Liver (tissue), 9 donors: ENCODE measurements around the gene MEIOB. TPM values are rescaled to one million over a fixed set of nuclear protein-coding genes. Genes with fewer than 3 reads are reported as not detected.

Source experiments
- DNase-seq: peaks from one replicate; pipeline ENCODE4 v3.0.0-alpha.2; 2017; ENCODE audit warnings: low spot score
- H3K27ac ChIP-seq, 2 donors: one replicate each; pipeline ENCODE4 v1.7.0; 2013; ENCODE audit warnings: inconsistent platforms in 2 of 2, low read length in 2 of 2, control low read depth in 1 of 2, low read depth in 1 of 2, mild to moderate bottlenecking in 1 of 2
- H3K27me3 ChIP-seq, 4 donors: one replicate each; pipeline versions ENCODE4 v1.6.1 to v1.7.0; 2013; ENCODE audit warnings: low read length in 3 of 4, inconsistent platforms in 1 of 4, mild to moderate bottlenecking in 1 of 4, moderate library complexity in 1 of 4; ENCODE audit not compliant: control insufficient read depth in 4 of 4, insufficient read depth in 4 of 4
- H3K36me3 ChIP-seq, 4 donors: one replicate each; pipeline versions ENCODE4 v1.6.1 to v1.7.0; 2013; ENCODE audit warnings: low read length in 3 of 4, mild to moderate bottlenecking in 3 of 4, low read depth in 1 of 4, moderate library complexity in 1 of 4; ENCODE audit not compliant: control insufficient read depth in 4 of 4, insufficient read depth in 3 of 4
- H3K4me1 ChIP-seq, 4 donors: one replicate each; pipeline versions ENCODE4 v1.6.1 to v1.7.0; 2013; ENCODE audit warnings: low read length in 3 of 4, mild to moderate bottlenecking in 3 of 4, moderate library complexity in 1 of 4; ENCODE audit not compliant: control insufficient read depth in 4 of 4, insufficient read depth in 4 of 4
- H3K4me3 ChIP-seq, 3 donors: one replicate each; pipeline versions ENCODE4 v1.6.1 to v1.7.0; 2013; ENCODE audit warnings: low read length in 3 of 3, control low read depth in 1 of 3, low read depth in 1 of 3, mild to moderate bottlenecking in 1 of 3
- H3K9ac ChIP-seq, 2 donors: one replicate each; pipeline ENCODE4 v1.7.0; 2013; ENCODE audit warnings: low read length in 2 of 2, mild to moderate bottlenecking in 2 of 2, moderate library complexity in 2 of 2, control low read depth in 1 of 2, low read depth in 1 of 2
- H3K9me3 ChIP-seq, 4 donors: one replicate each; pipeline versions ENCODE4 v1.6.1 to v1.7.0; 2013; ENCODE audit warnings: low read length in 3 of 4; ENCODE audit not compliant: control insufficient read depth in 4 of 4
- EGR1 ChIP-seq, 2 donors: IDR thresholded peaks; 2 replicates each; pipeline ENCODE4 v1.6.1; 2016 to 2018; ENCODE audit warnings: antibody characterized with exemption in 2 of 2, low read depth in 2 of 2
- FOXA1 ChIP-seq: IDR thresholded peaks from 2 replicates; pipeline ENCODE4 v1.6.1; 2016; ENCODE audit warnings: antibody characterized with exemption
- FOXA2 ChIP-seq: IDR thresholded peaks from 2 replicates; pipeline ENCODE4 v1.6.1; 2016; ENCODE audit warnings: antibody characterized with exemption
- GABPA ChIP-seq, 2 donors: IDR thresholded peaks in 1 of 2; conservative IDR thresholded peaks in 1 of 2; 2 replicates each; pipeline ENCODE4 v1.6.1; 2016; ENCODE audit warnings: antibody characterized with exemption in 2 of 2, mild to moderate bottlenecking in 1 of 2, moderate library complexity in 1 of 2
- HNF4A ChIP-seq, 2 donors: conservative IDR thresholded peaks; 2 replicates each; pipeline ENCODE4 v1.6.1; 2016; ENCODE audit warnings: antibody characterized with exemption in 2 of 2, mild to moderate bottlenecking in 2 of 2
- HNF4G ChIP-seq: IDR thresholded peaks from 2 replicates; pipeline ENCODE4 v1.6.1; 2016; ENCODE audit warnings: antibody characterized with exemption
- JUND ChIP-seq, 2 donors: IDR thresholded peaks; 2 replicates each; pipeline ENCODE4 v1.6.1; 2016; ENCODE audit warnings: antibody characterized with exemption in 2 of 2
- MAX ChIP-seq: IDR thresholded peaks from 2 replicates; pipeline ENCODE4 v1.6.1; 2016; ENCODE audit warnings: antibody characterized with exemption
- NR2F2 ChIP-seq: IDR thresholded peaks from 2 replicates; pipeline ENCODE4 v1.6.1; 2016; ENCODE audit warnings: antibody characterized with exemption
- RAD21 ChIP-seq, 2 donors: IDR thresholded peaks; 2 replicates each; pipeline ENCODE4 v1.6.1; 2016; ENCODE audit warnings: antibody characterized with exemption in 2 of 2, mild to moderate bottlenecking in 2 of 2
- RXRA ChIP-seq, 2 donors: IDR thresholded peaks; 2 replicates each; pipeline ENCODE4 v1.6.1; 2017 to 2018; ENCODE audit warnings: antibody characterized with exemption in 2 of 2, mild to moderate bottlenecking in 1 of 2
- SP1 ChIP-seq: IDR thresholded peaks from 2 replicates; pipeline ENCODE4 v1.6.1; 2018; ENCODE audit warnings: antibody characterized with exemption, mild to moderate bottlenecking
- TAF1 ChIP-seq: conservative IDR thresholded peaks from 2 replicates; pipeline ENCODE4 v1.6.1; 2016; ENCODE audit warnings: antibody characterized with exemption, mild to moderate bottlenecking
- YY1 ChIP-seq: IDR thresholded peaks from 2 replicates; pipeline ENCODE4 v1.6.1; 2016; ENCODE audit warnings: antibody characterized with exemption, mild to moderate bottlenecking
- ZBTB33 ChIP-seq: IDR thresholded peaks from 2 replicates; pipeline ENCODE4 v1.6.1; 2016; ENCODE audit warnings: antibody characterized with exemption
- WGBS: extraction: QIAGEN DNeasy Blood & Tissue Kit; methylation state at CpG from one replicate; pipeline ENCODE4 v1.1.7; 2013; 5-methylcytosine and 5-hydroxymethylcytosine counted together
- polyA plus RNA-seq, 2 donors: library from polyadenylated mRNA; stranded (reverse) in 1 of 2; unstranded in 1 of 2; fragments of 200-250 nt in 1 of 2; fragments of >200 nt in 1 of 2; fragmentation: Nextera tagmentation in 1 of 2; extraction: Ambion mirVana in 1 of 2; gene quantifications; one replicate each; pipeline versions ENCODE4 v1.2.1 to v1.2.3, GENCODE V29; 2013 to 2015
- total RNA-seq, 2 donors: library from RNA; depleted of rRNA; stranded (reverse); fragments of >200 nt; gene quantifications; one replicate each; pipeline ENCODE4 v1.2.3, GENCODE V29; 2014
- TF ChIP-seq, protein P1 (sequence below): IDR thresholded peaks from 2 replicates; pipeline ENCODE4 v1.6.1; 2016; ENCODE audit warnings: antibody characterized with exemption, mild to moderate bottlenecking
- TF ChIP-seq, protein P2 (sequence below): IDR thresholded peaks from 2 replicates; pipeline ENCODE4 v1.6.1; 2016; ENCODE audit warnings: antibody characterized with exemption
- TF ChIP-seq, protein P3 (sequence below): fragments of 150-350 bp; IDR thresholded peaks from 2 replicates; pipeline ENCODE4 v1.5.1; 2017; ENCODE audit warnings: improper control_type of control experiment, low read depth, low read length; ENCODE audit not compliant: missing input control
- donor health status: healthy.
- donor health status: healthy.
- donor health status: healthy.
- donor health status: healthy.
- donor health status: healthy.

Gene MEIOB
- total and polyA plus RNA-seq, 4 donors = 0.33 to 2.2 TPM; not detected in 2

GRCh38 chr16:1831186-1832075, 40.5 kb downstream of the MEIOB start:
- WGBS = 85% methylated on average over 19 of the region's 19 CpGs
- no peaks in the 10 kb centered on the region for H3K9me3 ChIP-seq
- no peaks in the 10 kb centered on the region for H3K36me3 ChIP-seq
- no peak for DNase-seq
- no peak for TF ChIP-seq YY1
- no peak for TF ChIP-seq SP1
- no peak for TF ChIP-seq EGR1 (IDR thresholded peaks at IDR 0.05; ENCODE audit: low read depth in 2 of 2)
- TF ChIP-seq, protein P1, sequence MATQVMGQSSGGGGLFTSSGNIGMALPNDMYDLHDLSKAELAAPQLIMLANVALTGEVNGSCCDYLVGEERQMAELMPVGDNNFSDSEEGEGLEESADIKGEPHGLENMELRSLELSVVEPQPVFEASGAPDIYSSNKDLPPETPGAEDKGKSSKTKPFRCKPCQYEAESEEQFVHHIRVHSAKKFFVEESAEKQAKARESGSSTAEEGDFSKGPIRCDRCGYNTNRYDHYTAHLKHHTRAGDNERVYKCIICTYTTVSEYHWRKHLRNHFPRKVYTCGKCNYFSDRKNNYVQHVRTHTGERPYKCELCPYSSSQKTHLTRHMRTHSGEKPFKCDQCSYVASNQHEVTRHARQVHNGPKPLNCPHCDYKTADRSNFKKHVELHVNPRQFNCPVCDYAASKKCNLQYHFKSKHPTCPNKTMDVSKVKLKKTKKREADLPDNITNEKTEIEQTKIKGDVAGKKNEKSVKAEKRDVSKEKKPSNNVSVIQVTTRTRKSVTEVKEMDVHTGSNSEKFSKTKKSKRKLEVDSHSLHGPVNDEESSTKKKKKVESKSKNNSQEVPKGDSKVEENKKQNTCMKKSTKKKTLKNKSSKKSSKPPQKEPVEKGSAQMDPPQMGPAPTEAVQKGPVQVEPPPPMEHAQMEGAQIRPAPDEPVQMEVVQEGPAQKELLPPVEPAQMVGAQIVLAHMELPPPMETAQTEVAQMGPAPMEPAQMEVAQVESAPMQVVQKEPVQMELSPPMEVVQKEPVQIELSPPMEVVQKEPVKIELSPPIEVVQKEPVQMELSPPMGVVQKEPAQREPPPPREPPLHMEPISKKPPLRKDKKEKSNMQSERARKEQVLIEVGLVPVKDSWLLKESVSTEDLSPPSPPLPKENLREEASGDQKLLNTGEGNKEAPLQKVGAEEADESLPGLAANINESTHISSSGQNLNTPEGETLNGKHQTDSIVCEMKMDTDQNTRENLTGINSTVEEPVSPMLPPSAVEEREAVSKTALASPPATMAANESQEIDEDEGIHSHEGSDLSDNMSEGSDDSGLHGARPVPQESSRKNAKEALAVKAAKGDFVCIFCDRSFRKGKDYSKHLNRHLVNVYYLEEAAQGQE = no peak
- no peak for TF ChIP-seq FOXA1
- no peaks in the 10 kb centered on the region for H3K27me3 ChIP-seq
- no peak overlapping the region for H3K9ac ChIP-seq
- H3K27ac ChIP-seq = peak overlapping the region in 1 of 2 donors; percentile 36
- no peak overlapping the region for H3K4me3 ChIP-seq
- peaks cover 7 to 63% (median 48%) of the 10 kb centered on the region in 4 donors for H3K4me1 ChIP-seq

- peak overlapping the region; percentile 36 to 66 for H3K27ac ChIP-seq
- peak overlapping the region; percentile 8 to 77 (median 27) for H3K4me3 ChIP-seq
- WGBS = 27% methylated on average over 3 of the region's 3 CpGs
- no peaks in the 10 kb centered on the region for H3K9me3 ChIP-seq
- H3K27me3 ChIP-seq = no peaks in the 10 kb centered on the region
- peak; percentile 39 for DNase-seq
- H3K36me3 ChIP-seq = no peaks in the 10 kb centered on the region
- TF ChIP-seq HNF4G = peak; percentile 71
- TF ChIP-seq, protein P2, sequence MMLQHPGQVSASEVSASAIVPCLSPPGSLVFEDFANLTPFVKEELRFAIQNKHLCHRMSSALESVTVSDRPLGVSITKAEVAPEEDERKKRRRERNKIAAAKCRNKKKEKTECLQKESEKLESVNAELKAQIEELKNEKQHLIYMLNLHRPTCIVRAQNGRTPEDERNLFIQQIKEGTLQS = peak; percentile 23
- TF ChIP-seq RAD21 (IDR thresholded peaks at IDR 0.05) = peak in 1 of 2 donors; percentile 22
- TF ChIP-seq FOXA1 = no peak
- peak; percentile 16 for TF ChIP-seq NR2F2
- TF ChIP-seq GABPA (IDR thresholded peaks at IDR 0.05 in 1 of 2, conservative IDR thresholded peaks at IDR 0.05 in 1 of 2) = peak in 1 of 2 donors; percentile 52
- TF ChIP-seq MAX = peak; percentile 72
- peak; percentile 91 for TF ChIP-seq SP1
- peak; percentile 36 to 40 for TF ChIP-seq EGR1 (IDR thresholded peaks at IDR 0.05; ENCODE audit: low read depth in 2 of 2)
- TF ChIP-seq RXRA (IDR thresholded peaks at IDR 0.05) = peak; percentile 90
- no peak for TF ChIP-seq FOXA2
- TF ChIP-seq, protein P3, sequence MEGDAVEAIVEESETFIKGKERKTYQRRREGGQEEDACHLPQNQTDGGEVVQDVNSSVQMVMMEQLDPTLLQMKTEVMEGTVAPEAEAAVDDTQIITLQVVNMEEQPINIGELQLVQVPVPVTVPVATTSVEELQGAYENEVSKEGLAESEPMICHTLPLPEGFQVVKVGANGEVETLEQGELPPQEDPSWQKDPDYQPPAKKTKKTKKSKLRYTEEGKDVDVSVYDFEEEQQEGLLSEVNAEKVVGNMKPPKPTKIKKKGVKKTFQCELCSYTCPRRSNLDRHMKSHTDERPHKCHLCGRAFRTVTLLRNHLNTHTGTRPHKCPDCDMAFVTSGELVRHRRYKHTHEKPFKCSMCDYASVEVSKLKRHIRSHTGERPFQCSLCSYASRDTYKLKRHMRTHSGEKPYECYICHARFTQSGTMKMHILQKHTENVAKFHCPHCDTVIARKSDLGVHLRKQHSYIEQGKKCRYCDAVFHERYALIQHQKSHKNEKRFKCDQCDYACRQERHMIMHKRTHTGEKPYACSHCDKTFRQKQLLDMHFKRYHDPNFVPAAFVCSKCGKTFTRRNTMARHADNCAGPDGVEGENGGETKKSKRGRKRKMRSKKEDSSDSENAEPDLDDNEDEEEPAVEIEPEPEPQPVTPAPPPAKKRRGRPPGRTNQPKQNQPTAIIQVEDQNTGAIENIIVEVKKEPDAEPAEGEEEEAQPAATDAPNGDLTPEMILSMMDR = no peak
- TF ChIP-seq JUND (IDR thresholded peaks at IDR 0.05) = peak; percentile 45 to 75
- TF ChIP-seq TAF1 = no peak
- peak; percentile 80 for TF ChIP-seq YY1
- TF ChIP-seq ZBTB33 = peak; percentile 50
- TF ChIP-seq HNF4A (conservative IDR thresholded peaks at IDR 0.05) = peak; percentile 95
- TF ChIP-seq, protein P1 = peak; percentile 47
- peak overlapping the region in 1 of 2 donors; percentile 58 for H3K9ac ChIP-seq
- H3K4me1 ChIP-seq = peaks cover 7 to 70% (median 53%) of the 10 kb centered on the region in 4 donors
These were observed 41.8 kb downstream of the MEIOB start for GRCh38 chr16:1830213-1830612.
